MM.1S (cell line): ENCODE data around the gene CYFIP1.

Experiments
- DNase-seq: peaks from one replicate; pipeline ENCODE4 v3.0.0-alpha.2; 2015
- H2AFZ ChIP-seq: fragments of 300-600 bp; sonication (generic); 2 replicates; pipeline ENCODE4 v1.6.0; 2016; ENCODE audit warnings: antibody characterized with exemption, low read length
- H3F3A ChIP-seq: fragments of 300-600 bp; sonication (generic); 2 replicates; pipeline ENCODE4 v1.6.1; 2016; ENCODE audit warnings: mild to moderate bottlenecking, antibody characterized with exemption, low read length, moderate library complexity, mixed read lengths; ENCODE audit not compliant: insufficient read depth
- H3K27ac ChIP-seq: fragments of 300-600 bp; sonication (generic); 2 replicates; pipeline ENCODE4 v1.5.1; 2016; ENCODE audit warnings: mild to moderate bottlenecking, low read length
- H3K27me3 ChIP-seq: fragments of 300-600 bp; sonication (generic); replicated peaks from 2 replicates; pipeline ENCODE4 v1.6.0; 2016; ENCODE audit warnings: low read length; ENCODE audit not compliant: insufficient read depth
- H3K36me3 ChIP-seq: fragments of 300-600 bp; sonication (generic); replicated peaks from 2 replicates; pipeline ENCODE4 v1.6.1; 2016; ENCODE audit warnings: mild to moderate bottlenecking, low read length, mixed read lengths; ENCODE audit not compliant: insufficient read depth
- H3K4me1 ChIP-seq: fragments of 300-600 bp; sonication (generic); 2 replicates; pipeline ENCODE4 v1.6.1; 2016; ENCODE audit warnings: low read length, mixed read lengths
- H3K4me2 ChIP-seq: fragments of 300-600 bp; sonication (generic); 2 replicates; pipeline ENCODE4 v1.6.0; 2016; ENCODE audit warnings: low read depth, low read length
- H3K4me3 ChIP-seq: fragments of 300-600 bp; sonication (generic); 2 replicates; pipeline ENCODE4 v1.5.1; 2016; ENCODE audit warnings: low read length, mixed read lengths
- H3K79me2 ChIP-seq: fragments of 300-600 bp; sonication (generic); 2 replicates; pipeline ENCODE4 v1.6.1; 2016; ENCODE audit warnings: mixed run types, low read length, mixed read lengths
- H3K9ac ChIP-seq: fragments of 300-600 bp; sonication (generic); 2 replicates; pipeline ENCODE4 v1.6.1; 2016; ENCODE audit warnings: low read length, mixed read lengths
- H3K9me2 ChIP-seq: fragments of 300-600 bp; sonication (generic); replicated peaks from 2 replicates; pipeline ENCODE4 v1.6.1; 2016; ENCODE audit warnings: mild to moderate bottlenecking, low read length, mixed read lengths; ENCODE audit not compliant: insufficient read depth
- H3K9me3 ChIP-seq: fragments of 300-600 bp; sonication (generic); replicated peaks from 2 replicates; pipeline ENCODE4 v1.6.1; 2016; ENCODE audit warnings: mild to moderate bottlenecking, low read length, mixed read lengths; ENCODE audit not compliant: insufficient read depth
- H4K20me1 ChIP-seq: fragments of 300-600 bp; sonication (generic); 2 replicates; pipeline ENCODE4 v1.6.1; 2016; ENCODE audit warnings: mild to moderate bottlenecking, low read length, moderate library complexity, mixed read lengths; ENCODE audit not compliant: insufficient read depth
- EZH2 ChIP-seq: fragments of 300-600 bp; sonication (generic); optimal IDR thresholded peaks from 2 replicates; pipeline ENCODE3; 2017; ENCODE audit warnings: low read depth, mild to moderate bottlenecking, antibody characterized with exemption, low read length, mixed read lengths
- EZH2phosphoT487 ChIP-seq: fragments of 300-600 bp; sonication (generic); IDR thresholded peaks from 2 replicates; pipeline ENCODE4 v1.6.1; 2018; ENCODE audit warnings: antibody characterized with exemption, low read length
- TF ChIP-seq, protein P1 (sequence below): fragments of 300-600 bp; sonication (generic); IDR thresholded peaks from 2 replicates; pipeline ENCODE4 v1.5.1; 2016; ENCODE audit warnings: antibody characterized with exemption, low read length, mixed read lengths

The CYFIP1 gene

DNA sequence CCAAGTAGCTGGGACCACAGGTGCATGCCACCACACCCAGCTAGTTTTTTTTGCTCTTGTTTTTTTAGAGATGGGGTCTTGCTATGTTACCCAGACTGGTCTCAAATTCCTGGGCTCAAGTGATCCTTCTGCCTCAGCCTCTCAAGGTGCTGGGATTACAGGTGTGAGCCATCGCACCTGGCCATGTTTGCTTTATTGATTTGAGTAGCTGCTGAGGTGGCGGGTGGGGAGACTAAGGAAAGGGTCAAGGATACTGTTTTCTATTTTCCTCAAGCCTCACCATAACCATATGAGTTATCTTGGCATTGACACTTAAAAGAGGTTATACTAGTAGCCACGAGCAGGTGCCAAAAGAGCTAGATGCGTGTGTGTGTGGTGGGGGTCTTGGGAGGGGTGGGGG, 39.0 kb downstream of the CYFIP1 start:
- TF ChIP-seq EZH2 = no peak
- TF ChIP-seq, protein P1, sequence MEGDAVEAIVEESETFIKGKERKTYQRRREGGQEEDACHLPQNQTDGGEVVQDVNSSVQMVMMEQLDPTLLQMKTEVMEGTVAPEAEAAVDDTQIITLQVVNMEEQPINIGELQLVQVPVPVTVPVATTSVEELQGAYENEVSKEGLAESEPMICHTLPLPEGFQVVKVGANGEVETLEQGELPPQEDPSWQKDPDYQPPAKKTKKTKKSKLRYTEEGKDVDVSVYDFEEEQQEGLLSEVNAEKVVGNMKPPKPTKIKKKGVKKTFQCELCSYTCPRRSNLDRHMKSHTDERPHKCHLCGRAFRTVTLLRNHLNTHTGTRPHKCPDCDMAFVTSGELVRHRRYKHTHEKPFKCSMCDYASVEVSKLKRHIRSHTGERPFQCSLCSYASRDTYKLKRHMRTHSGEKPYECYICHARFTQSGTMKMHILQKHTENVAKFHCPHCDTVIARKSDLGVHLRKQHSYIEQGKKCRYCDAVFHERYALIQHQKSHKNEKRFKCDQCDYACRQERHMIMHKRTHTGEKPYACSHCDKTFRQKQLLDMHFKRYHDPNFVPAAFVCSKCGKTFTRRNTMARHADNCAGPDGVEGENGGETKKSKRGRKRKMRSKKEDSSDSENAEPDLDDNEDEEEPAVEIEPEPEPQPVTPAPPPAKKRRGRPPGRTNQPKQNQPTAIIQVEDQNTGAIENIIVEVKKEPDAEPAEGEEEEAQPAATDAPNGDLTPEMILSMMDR = no peak
- no peak for TF ChIP-seq EZH2phosphoT487
- Histone ChIP-seq H3K27ac (no peak overlapping the region), H3K4me1 (no peaks in the 10 kb centered on the region), H3K9ac (no peak overlapping the region), H3K9me3 (no peaks in the 10 kb centered on the region), H3K4me2 (no peak overlapping the region), H3K4me3 (no peak overlapping the region), H3F3A (no peaks in the 10 kb centered on the region), H3K27me3 (no peaks in the 10 kb centered on the region), H4K20me1 (no peaks in the 10 kb centered on the region), H3K9me2 (no peaks in the 10 kb centered on the region), H3K36me3 (no peaks in the 10 kb centered on the region), H3K79me2 (no peaks in the 10 kb centered on the region), H2AFZ (no peak overlapping the region)
- no peak for DNase-seq

DNA sequence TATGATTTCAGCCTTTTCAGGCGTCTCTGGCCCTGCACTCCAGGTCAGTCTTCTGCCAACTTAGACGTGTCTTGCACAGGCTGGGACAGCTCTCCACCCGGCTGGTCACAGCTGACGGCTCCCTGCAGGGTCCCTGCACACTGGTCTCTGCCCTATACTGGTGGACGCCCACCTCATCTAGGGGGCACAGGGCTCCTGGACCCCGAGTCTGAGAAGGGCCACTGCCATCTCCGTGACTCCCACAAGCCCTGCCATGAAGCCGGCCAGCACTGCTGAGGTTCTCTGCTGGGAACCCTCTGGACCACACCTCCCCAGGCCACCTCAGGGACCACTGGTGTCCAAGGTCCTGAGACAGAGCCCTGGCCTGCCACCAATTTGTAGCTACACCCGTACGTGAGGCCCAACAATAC, 40.5 kb downstream of the CYFIP1 start:
- Histone ChIP-seq H3K9me3 (no peaks in the 10 kb centered on the region), H3K27me3 (no peaks in the 10 kb centered on the region), H3K27ac (no peak overlapping the region), H3K9me2 (no peaks in the 10 kb centered on the region), H3K36me3 (no peaks in the 10 kb centered on the region), H3K79me2 (no peaks in the 10 kb centered on the region), H2AFZ (no peak overlapping the region), H3F3A (no peaks in the 10 kb centered on the region), H4K20me1 (no peaks in the 10 kb centered on the region), H3K4me3 (no peak overlapping the region), H3K4me2 (no peak overlapping the region), H3K9ac (no peak overlapping the region), H3K4me1 (no peaks in the 10 kb centered on the region)
- TF ChIP-seq EZH2 (no peak), EZH2phosphoT487 (no peak)
- TF ChIP-seq, protein P1 = no peak
- DNase-seq = no peak

DNA sequence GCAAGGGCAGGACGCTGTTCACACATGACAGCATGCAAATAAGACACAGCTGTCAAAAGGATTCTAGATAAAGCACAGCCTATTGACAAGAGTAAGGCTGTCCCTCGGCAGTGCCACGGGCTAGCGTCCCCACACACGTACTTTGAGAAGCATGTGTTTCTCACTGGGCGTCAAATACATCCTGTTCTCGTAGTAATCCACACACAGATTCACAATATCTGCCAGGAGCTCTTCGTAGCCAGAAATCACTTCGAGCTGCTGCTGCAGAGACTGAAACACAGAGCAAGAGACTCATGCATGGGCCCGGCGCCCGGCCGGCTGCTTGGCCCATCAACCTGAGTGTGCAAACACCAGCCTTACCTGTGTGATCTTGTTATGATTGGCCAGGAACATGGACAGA, 41.1 kb downstream of the CYFIP1 start:
- no peaks in the 10 kb centered on the region for H3F3A ChIP-seq
- no peak overlapping the region for H3K9ac ChIP-seq
- no peaks in the 10 kb centered on the region for H3K36me3 ChIP-seq
- TF ChIP-seq, protein P1 = no peak
- TF ChIP-seq EZH2 = no peak
- TF ChIP-seq EZH2phosphoT487 = no peak
- no peaks in the 10 kb centered on the region for H3K79me2 ChIP-seq
- H3K27me3 ChIP-seq = no peaks in the 10 kb centered on the region
- H3K27ac ChIP-seq = no peak overlapping the region
- no peak overlapping the region for H3K4me2 ChIP-seq
- H4K20me1 ChIP-seq = no peaks in the 10 kb centered on the region
- no peak for DNase-seq
- no peaks in the 10 kb centered on the region for H3K9me3 ChIP-seq
- no peak overlapping the region for H3K4me3 ChIP-seq
- H3K4me1 ChIP-seq = no peaks in the 10 kb centered on the region
- H3K9me2 ChIP-seq = no peaks in the 10 kb centered on the region
- H2AFZ ChIP-seq = no peak overlapping the region
